Thoracic aorta (tissue), 2 donors: Measurements from ENCODE around the gene PIRT. TPM values are rescaled to one million over a fixed set of nuclear protein-coding genes. Genes with fewer than 3 reads are reported as not detected.

Source experiments
- ATAC-seq: fragments of 150-250 bp; one replicate; pipeline ENCODE4 v1.8.0; 2017; ENCODE audit warnings: low read depth; ENCODE audit not compliant: insufficient number of reproducible peaks, low FRiP score
- DNase-seq: peaks from one replicate; pipeline ENCODE4 v3.0.0-alpha.2; 2020; ENCODE audit warnings: low spot score
- H3K27ac ChIP-seq, 2 donors: fragments of 200-600 bp; sonication (generic); 1 replicate in 1 of 2; 2 replicates in 1 of 2; pipeline ENCODE4 v1.5.1; 2016; ENCODE audit warnings: mild to moderate bottlenecking in 2 of 2, moderate library complexity in 2 of 2
- H3K27me3 ChIP-seq: fragments of 200-600 bp; sonication (generic); replicated peaks from 2 replicates; pipeline ENCODE4 v1.6.0; 2016; ENCODE audit warnings: mild to moderate bottlenecking; ENCODE audit not compliant: insufficient read depth
- H3K36me3 ChIP-seq: fragments of 200-600 bp; sonication (generic); one replicate; pipeline ENCODE4 v1.5.1; 2016
- H3K4me1 ChIP-seq, 2 donors: fragments of 200-600 bp; sonication (generic); 1 replicate in 1 of 2; 2 replicates in 1 of 2; pipeline versions ENCODE4 v1.5.1 to v1.6.0; 2016; ENCODE audit warnings: low read depth in 2 of 2, mild to moderate bottlenecking in 1 of 2; ENCODE audit not compliant: control insufficient read depth in 1 of 2
- H3K4me3 ChIP-seq: fragments of 200-600 bp; sonication (generic); 2 replicates; pipeline ENCODE4 v1.5.1; 2016; ENCODE audit warnings: mild to moderate bottlenecking
- H3K9me3 ChIP-seq: fragments of 200-600 bp; sonication (generic); 2 replicates; pipeline ENCODE4 v1.5.1; 2016
- total RNA-seq, 2 donors: library from RNA; depleted of rRNA; stranded (reverse); fragments of >200 nt; gene quantifications; one replicate each; pipeline versions ENCODE4 v1.1.0 to v1.2.3, GENCODE V29; 2016
- TF ChIP-seq, protein P1 (sequence below): fragments of 200-600 bp; sonication (generic); IDR thresholded peaks from one replicate; pipeline ENCODE4 v1.5.1; 2019; ENCODE audit warnings: antibody characterized with exemption

The PIRT gene
- total RNA-seq, 2 donors from 2014 or later, result not detected

DNA sequence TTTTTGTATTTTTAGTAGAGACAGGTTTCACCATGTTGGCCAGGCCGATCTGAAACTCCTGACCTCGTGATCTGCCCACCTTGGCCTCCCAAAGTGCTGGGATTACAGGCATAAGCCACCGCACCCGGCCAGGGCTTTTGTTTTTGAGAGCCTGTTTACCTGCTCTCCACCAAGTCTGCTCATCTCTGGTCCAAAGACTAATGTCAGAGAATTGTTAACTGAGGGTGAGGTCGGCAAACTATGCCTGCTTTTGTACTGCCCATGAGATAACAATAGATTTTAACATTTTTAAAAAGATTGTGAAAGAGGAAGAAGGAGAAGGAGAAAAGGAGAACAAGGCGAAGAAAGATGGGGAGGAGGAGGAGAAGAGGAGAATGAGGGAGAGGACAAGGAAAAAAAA lies 60.0 kb downstream of the PIRT start:
- no peaks in the 10 kb centered on the region for H3K9me3 ChIP-seq
- DNase-seq (no peak), ATAC-seq (no peak)
- no peaks in the 10 kb centered on the region for H3K36me3 ChIP-seq
- H3K4me3 ChIP-seq, result no peak overlapping the region
- TF ChIP-seq, protein P1, sequence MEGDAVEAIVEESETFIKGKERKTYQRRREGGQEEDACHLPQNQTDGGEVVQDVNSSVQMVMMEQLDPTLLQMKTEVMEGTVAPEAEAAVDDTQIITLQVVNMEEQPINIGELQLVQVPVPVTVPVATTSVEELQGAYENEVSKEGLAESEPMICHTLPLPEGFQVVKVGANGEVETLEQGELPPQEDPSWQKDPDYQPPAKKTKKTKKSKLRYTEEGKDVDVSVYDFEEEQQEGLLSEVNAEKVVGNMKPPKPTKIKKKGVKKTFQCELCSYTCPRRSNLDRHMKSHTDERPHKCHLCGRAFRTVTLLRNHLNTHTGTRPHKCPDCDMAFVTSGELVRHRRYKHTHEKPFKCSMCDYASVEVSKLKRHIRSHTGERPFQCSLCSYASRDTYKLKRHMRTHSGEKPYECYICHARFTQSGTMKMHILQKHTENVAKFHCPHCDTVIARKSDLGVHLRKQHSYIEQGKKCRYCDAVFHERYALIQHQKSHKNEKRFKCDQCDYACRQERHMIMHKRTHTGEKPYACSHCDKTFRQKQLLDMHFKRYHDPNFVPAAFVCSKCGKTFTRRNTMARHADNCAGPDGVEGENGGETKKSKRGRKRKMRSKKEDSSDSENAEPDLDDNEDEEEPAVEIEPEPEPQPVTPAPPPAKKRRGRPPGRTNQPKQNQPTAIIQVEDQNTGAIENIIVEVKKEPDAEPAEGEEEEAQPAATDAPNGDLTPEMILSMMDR, result no peak
- no peaks in the 10 kb centered on the region for H3K4me1 ChIP-seq
- H3K27ac ChIP-seq, result no peak overlapping the region
- H3K27me3 ChIP-seq, result no peaks in the 10 kb centered on the region

DNA sequence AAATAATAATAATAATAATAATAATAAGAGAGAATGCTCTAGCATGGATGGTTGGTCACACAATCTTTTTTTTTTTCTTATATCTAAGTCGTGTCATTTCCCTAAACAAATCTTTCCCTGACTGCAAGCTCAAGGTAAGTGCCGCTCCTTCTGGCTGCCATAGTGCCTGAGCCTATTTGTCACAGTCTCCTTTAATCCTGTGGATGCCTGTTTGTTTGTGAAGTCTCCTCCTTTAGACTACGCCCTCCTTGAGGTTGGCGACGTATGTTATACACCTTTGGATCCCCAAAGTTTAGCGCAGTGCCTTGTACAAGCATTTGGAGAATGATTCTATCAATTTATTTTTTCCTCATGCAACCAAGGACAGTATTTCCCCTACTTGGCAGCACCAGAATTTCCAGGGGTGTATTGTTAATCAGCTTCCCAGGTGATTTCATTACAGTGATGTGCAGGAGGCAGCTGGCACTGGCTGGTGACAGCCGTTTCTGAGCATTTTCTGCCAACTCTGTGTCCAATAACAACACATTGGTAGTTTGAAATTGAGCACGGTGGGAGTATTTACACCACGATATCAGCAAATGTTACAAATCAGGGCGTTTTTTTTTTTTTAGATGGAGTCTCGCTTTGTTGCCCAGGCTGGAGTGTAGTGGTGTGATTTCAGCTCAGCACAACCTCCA lies 60.6 kb downstream of the PIRT start:
- TF ChIP-seq, protein P1, result no peak
- Histone ChIP-seq H3K4me3 (no peak overlapping the region), H3K27ac (no peak overlapping the region), H3K27me3 (no peaks in the 10 kb centered on the region), H3K36me3 (no peaks in the 10 kb centered on the region), H3K9me3 (peaks cover 3% of the 10 kb centered on the region), H3K4me1 (no peaks in the 10 kb centered on the region)
- DNase-seq (no peak), ATAC-seq (no peak)

DNA sequence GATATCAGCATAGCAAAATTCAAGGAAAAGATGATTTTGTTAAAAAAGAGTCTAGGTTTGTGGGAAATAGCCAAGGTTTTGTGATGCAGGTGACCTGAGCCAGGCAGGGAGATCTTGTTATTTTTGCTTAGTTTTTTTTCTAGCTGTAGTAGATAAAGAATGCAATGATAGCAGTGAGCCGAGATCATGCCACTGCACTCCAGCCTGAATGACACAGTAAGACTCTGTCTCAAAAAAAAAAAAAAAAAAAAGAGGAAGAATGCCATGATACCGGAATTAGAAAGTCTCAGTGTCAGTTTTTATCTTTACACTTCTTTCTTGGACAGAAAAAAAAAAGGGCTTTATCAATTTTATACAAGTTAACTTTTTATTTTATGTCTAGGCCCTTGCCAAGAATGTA lies 61.5 kb downstream of the PIRT start:
- Histone ChIP-seq H3K27ac (no peak overlapping the region), H3K27me3 (no peaks in the 10 kb centered on the region), H3K4me3 (no peak overlapping the region), H3K4me1 (no peaks in the 10 kb centered on the region), H3K9me3 (peaks cover 5% of the 10 kb centered on the region), H3K36me3 (no peaks in the 10 kb centered on the region)
- DNase-seq, result no peak
- TF ChIP-seq, protein P1, result no peak
- ATAC-seq, result no peak

DNA sequence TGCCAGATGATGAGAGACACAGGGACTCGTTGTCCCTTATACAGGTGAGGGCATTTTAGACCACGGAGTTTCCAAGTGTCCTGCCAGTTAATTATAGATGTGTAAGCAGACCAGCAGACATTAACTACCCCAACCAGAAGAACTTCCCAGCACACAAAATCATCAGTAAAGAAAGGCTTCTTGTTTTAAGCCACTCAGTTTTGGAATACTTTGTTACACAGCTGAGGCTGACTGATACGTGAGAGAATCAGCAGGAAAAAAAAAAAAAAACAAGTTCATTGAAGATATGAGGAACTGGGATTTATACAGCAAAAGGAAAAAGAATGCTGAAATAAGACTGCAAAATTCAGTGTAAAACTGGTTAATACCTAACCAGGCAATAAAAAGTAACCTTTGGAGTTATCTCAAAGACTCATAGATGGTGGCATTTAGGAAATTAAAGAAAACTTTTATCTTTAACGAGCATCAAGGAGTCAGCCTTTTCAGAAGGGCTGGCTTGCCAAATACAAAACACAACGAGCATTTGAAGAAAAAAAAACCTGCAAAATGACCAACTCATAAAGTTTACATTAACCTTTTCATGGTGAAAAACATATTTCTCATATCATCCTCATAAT lies 62.0 kb downstream of the PIRT start:
- ATAC-seq (no peak), DNase-seq (no peak)
- Histone ChIP-seq H3K4me3 (no peak overlapping the region), H3K36me3 (no peaks in the 10 kb centered on the region), H3K27me3 (no peaks in the 10 kb centered on the region), H3K4me1 (no peaks in the 10 kb centered on the region), H3K27ac (no peak overlapping the region), H3K9me3 (peaks cover 5% of the 10 kb centered on the region)
- TF ChIP-seq, protein P1, result no peak

DNA sequence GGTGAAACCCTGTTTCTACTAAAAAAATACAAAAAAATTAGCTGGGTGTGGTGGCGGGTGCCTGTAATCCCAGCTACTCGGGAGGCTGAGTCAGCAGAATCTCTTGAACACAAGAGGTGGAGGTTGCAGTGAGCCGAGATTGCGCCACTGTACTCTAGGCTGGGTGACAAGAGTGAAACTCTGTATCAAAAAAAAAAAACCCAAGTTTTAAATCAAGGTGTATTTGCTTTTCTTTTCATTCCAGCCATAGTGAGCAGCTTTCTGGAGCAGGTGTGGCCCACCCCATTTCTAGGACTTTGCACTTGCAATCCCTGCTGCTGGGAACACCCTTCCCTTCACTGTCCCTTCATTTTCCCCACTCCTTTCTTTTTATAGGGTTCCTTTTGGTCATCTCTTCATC lies 62.8 kb downstream of the PIRT start:
- H3K27ac ChIP-seq, result no peak overlapping the region
- H3K4me1 ChIP-seq, result no peaks in the 10 kb centered on the region
- H3K9me3 ChIP-seq, result peaks cover 5% of the 10 kb centered on the region
- ATAC-seq (no peak), DNase-seq (no peak)
- no peaks in the 10 kb centered on the region for H3K27me3 ChIP-seq
- no peaks in the 10 kb centered on the region for H3K36me3 ChIP-seq
- TF ChIP-seq, protein P1, result no peak
- H3K4me3 ChIP-seq, result no peak overlapping the region
